ENCODE results near the gene CRB1.

DNA sequence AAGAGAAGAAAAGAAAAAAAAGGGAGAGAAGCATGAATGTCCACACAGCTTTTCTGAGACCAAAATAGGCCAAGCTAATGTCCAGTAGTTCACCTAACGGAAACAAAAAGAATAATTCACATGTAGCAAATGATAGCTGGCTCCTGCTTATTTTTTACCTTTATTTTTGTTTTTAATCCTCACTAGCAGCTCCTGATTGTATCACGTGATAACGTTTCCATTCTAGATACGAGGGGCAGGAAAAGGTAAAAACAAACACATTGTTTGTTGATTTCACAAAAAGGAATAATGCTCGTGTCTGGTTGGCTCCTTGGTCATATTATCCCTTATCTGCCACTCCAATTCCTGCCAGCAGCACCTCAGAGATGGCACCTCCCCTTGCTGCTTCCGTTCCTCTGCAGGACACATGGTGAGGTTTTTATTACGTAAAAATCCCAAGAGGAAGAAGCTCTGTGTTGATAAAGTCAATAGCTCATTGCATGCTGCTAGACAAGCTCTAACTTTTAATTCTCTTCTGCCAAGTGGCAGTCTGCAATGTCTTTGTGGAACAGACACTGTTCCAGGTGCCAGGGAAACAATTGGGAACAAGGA lies 201.7 kb downstream of the CRB1 start:
- TF ChIP-seq EZH2phosphoT487 (IDR thresholded peaks at IDR 0.05; ENCODE audit: borderline replicate concordance, low read length): no peak
- TF ChIP-seq, protein P1, sequence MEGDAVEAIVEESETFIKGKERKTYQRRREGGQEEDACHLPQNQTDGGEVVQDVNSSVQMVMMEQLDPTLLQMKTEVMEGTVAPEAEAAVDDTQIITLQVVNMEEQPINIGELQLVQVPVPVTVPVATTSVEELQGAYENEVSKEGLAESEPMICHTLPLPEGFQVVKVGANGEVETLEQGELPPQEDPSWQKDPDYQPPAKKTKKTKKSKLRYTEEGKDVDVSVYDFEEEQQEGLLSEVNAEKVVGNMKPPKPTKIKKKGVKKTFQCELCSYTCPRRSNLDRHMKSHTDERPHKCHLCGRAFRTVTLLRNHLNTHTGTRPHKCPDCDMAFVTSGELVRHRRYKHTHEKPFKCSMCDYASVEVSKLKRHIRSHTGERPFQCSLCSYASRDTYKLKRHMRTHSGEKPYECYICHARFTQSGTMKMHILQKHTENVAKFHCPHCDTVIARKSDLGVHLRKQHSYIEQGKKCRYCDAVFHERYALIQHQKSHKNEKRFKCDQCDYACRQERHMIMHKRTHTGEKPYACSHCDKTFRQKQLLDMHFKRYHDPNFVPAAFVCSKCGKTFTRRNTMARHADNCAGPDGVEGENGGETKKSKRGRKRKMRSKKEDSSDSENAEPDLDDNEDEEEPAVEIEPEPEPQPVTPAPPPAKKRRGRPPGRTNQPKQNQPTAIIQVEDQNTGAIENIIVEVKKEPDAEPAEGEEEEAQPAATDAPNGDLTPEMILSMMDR (IDR thresholded peaks at IDR 0.05; ENCODE audit: low read depth, low read length, poor library complexity, severe bottlenecking): no peak

Measured in DOHH2 (cell line).